Neural cell (in vitro differentiated cells): ENCODE measurements around the gene TFDP1. TPM values are rescaled to one million over a fixed set of nuclear protein-coding genes. Genes with fewer than 3 reads are reported as not detected.

ENCODE experiments used
- H2AFZ ChIP-seq: fragments of 200-600, 300-800 bp; sonication (generic), shearing (Covaris generic); 2 replicates; pipeline ENCODE4 v1.6.0; 2014; ENCODE audit warnings: low read depth, mild to moderate bottlenecking, antibody characterized with exemption, low read length, moderate library complexity
- H3F3A ChIP-seq: fragments of 200-600 bp; shearing (Covaris generic); 2 replicates; pipeline ENCODE4 v1.6.1; 2016; ENCODE audit warnings: mild to moderate bottlenecking, moderate library complexity, mixed read lengths, antibody characterized with exemption, low read length; ENCODE audit not compliant: insufficient read depth, poor library complexity, severe bottlenecking
- H3K27ac ChIP-seq: fragments of 200-600, 300-800 bp; sonication (generic), shearing (Covaris generic); 2 replicates; pipeline ENCODE4 v1.5.1; 2014; ENCODE audit warnings: mild to moderate bottlenecking, low read length, moderate library complexity
- H3K27me3 ChIP-seq: fragments of 300-800, 200-600 bp; sonication (generic), shearing (Covaris generic); 2 replicates; pipeline ENCODE4 v1.6.0; 2014; ENCODE audit warnings: mild to moderate bottlenecking, low read depth, low read length, moderate library complexity; ENCODE audit not compliant: insufficient read depth
- H3K36me3 ChIP-seq: fragments of 300-800, 200-600 bp; sonication (generic), shearing (Covaris generic); 2 replicates; pipeline ENCODE4 v1.5.1; 2014; ENCODE audit warnings: mild to moderate bottlenecking, antibody characterized with exemption, low read length, moderate library complexity; ENCODE audit not compliant: insufficient read depth
- H3K4me2 ChIP-seq: fragments of 300-800, 200-600 bp; sonication (generic), shearing (Covaris generic); 2 replicates; pipeline ENCODE4 v1.6.0; 2014; ENCODE audit warnings: mild to moderate bottlenecking, low read length
- H3K4me3 ChIP-seq: fragments of 300-800, 200-600 bp; sonication (generic), shearing (Covaris generic); 2 replicates; pipeline ENCODE4 v1.5.1; 2014; ENCODE audit warnings: mild to moderate bottlenecking, low read length, moderate library complexity
- H3K79me2 ChIP-seq: fragments of 200-600 bp; shearing (Covaris generic); replicated peaks from 2 replicates; pipeline ENCODE4 v1.6.0; 2014; ENCODE audit warnings: mild to moderate bottlenecking, low read length, moderate library complexity; ENCODE audit not compliant: insufficient read depth
- H3K9ac ChIP-seq: fragments of 300-800, 200-600 bp; sonication (generic), shearing (Covaris generic); 2 replicates; pipeline ENCODE4 v1.6.1; 2016; ENCODE audit warnings: mild to moderate bottlenecking, low read length, mixed read lengths
- H3K9me2 ChIP-seq: fragments of 200-600 bp; shearing (Covaris generic); 2 replicates; pipeline ENCODE4 v1.6.1; 2016; ENCODE audit warnings: mild to moderate bottlenecking, low read length, mixed read lengths; ENCODE audit not compliant: insufficient read depth
- H3K9me3 ChIP-seq: fragments of 200-600, 300-800 bp; sonication (generic), shearing (Covaris generic); 2 replicates; pipeline ENCODE4 v1.6.1; 2016; ENCODE audit warnings: mild to moderate bottlenecking, mixed run types, low read length, moderate library complexity, mixed read lengths
- H4K20me1 ChIP-seq: fragments of 200-600 bp; shearing (Covaris generic); 2 replicates; pipeline ENCODE4 v1.6.1; 2016; ENCODE audit warnings: mild to moderate bottlenecking, mixed run types; ENCODE audit not compliant: insufficient read depth
- CTCF ChIP-seq: fragments of 450-650 bp; IDR thresholded peaks from 2 replicates; pipeline ENCODE4 v1.5.1; 2014; ENCODE audit warnings: antibody characterized with exemption, mild to moderate bottlenecking, moderate library complexity; ENCODE audit not compliant: poor library complexity, severe bottlenecking
- EP300 ChIP-seq: fragments of 450-650 bp; conservative IDR thresholded peaks from 2 replicates; pipeline ENCODE4 v1.6.1; 2014; ENCODE audit warnings: antibody characterized with exemption, mild to moderate bottlenecking, moderate library complexity; ENCODE audit not compliant: poor library complexity, severe bottlenecking
- EZH2 ChIP-seq: fragments of 200-600, 300-800 bp; shearing (Covaris generic), sonication (generic); IDR thresholded peaks from 2 replicates; pipeline ENCODE4 v1.6.1; 2014; ENCODE audit warnings: antibody characterized with exemption, low read length, borderline replicate concordance, mild to moderate bottlenecking; ENCODE audit not compliant: insufficient read depth, poor library complexity, severe bottlenecking
- MXI1 ChIP-seq: fragments of 450-650 bp; conservative IDR thresholded peaks from 2 replicates; pipeline ENCODE4 v1.6.1; 2014; ENCODE audit warnings: antibody characterized with exemption, mild to moderate bottlenecking; ENCODE audit not compliant: poor library complexity, severe bottlenecking
- POLR2AphosphoS5 ChIP-seq: IDR thresholded peaks from 2 replicates; pipeline ENCODE4 v1.6.1; 2012
- RAD21 ChIP-seq: fragments of 450-650 bp; conservative IDR thresholded peaks from 2 replicates; pipeline ENCODE4 v1.6.1; 2014; ENCODE audit warnings: antibody characterized with exemption, mild to moderate bottlenecking, moderate library complexity
- REST ChIP-seq: IDR thresholded peaks from 2 replicates; pipeline ENCODE4 v1.6.1; 2012; ENCODE audit warnings: borderline replicate concordance
- SMC3 ChIP-seq: fragments of 450-650 bp; conservative IDR thresholded peaks from 2 replicates; pipeline ENCODE4 v1.6.1; 2014; ENCODE audit warnings: antibody characterized with exemption, mild to moderate bottlenecking, moderate library complexity; ENCODE audit not compliant: poor library complexity
- TAF1 ChIP-seq: IDR thresholded peaks from 2 replicates; pipeline ENCODE4 v1.6.1; 2012; ENCODE audit warnings: low read depth
- polyA plus RNA-seq: library from polyadenylated mRNA; depleted of rRNA; stranded (reverse); fragments of >200 nt; gene quantifications from 2 replicates; pipeline ENCODE4 v1.2.3, GENCODE V29; 2014

The TFDP1 gene
- polyA plus RNA-seq, 1 donor from 2014 or later = 81.2 TPM

GRCh38 chr13:113646921-113647340, 62.4 kb downstream of the TFDP1 start:
- H2AFZ ChIP-seq = no peak overlapping the region
- no peaks in the 10 kb centered on the region for H3F3A ChIP-seq
- no peaks in the 10 kb centered on the region for H3K79me2 ChIP-seq
- H3K4me3 ChIP-seq = no peak overlapping the region
- H4K20me1 ChIP-seq = no peaks in the 10 kb centered on the region
- H3K9ac ChIP-seq = no peak overlapping the region
- no peak overlapping the region for H3K4me2 ChIP-seq
- TF ChIP-seq SMC3 (no peak), MXI1 (no peak), RAD21 (no peak), REST (no peak), POLR2AphosphoS5 (no peak), CTCF (no peak), EZH2 (no peak), TAF1 (no peak), EP300 (no peak)
- no peak overlapping the region for H3K27ac ChIP-seq
- H3K36me3 ChIP-seq = peaks cover 5% of the 10 kb centered on the region
- H3K9me3 ChIP-seq = no peaks in the 10 kb centered on the region
- no peaks in the 10 kb centered on the region for H3K27me3 ChIP-seq
- H3K9me2 ChIP-seq = no peaks in the 10 kb centered on the region

- Histone ChIP-seq H3K36me3 (no peaks in the 10 kb centered on the region), H3F3A (no peaks in the 10 kb centered on the region), H2AFZ (no peak overlapping the region), H3K27me3 (no peaks in the 10 kb centered on the region), H3K9me2 (no peaks in the 10 kb centered on the region), H3K4me3 (no peak overlapping the region), H3K4me2 (no peak overlapping the region), H3K27ac (no peak overlapping the region), H3K9ac (no peak overlapping the region), H4K20me1 (no peaks in the 10 kb centered on the region), H3K9me3 (no peaks in the 10 kb centered on the region), H3K79me2 (no peaks in the 10 kb centered on the region)
- TF ChIP-seq RAD21 (no peak), EZH2 (no peak), CTCF (no peak), SMC3 (no peak), EP300 (no peak), POLR2AphosphoS5 (no peak), TAF1 (no peak), MXI1 (no peak), REST (no peak)
Measured at GRCh38 chr13:113647351-113648215, 63.0 kb downstream of the TFDP1 start.
